GM18867 (cell line): ENCODE measurements around the gene RAF1.
"Not testable (repeated sequence)": the region's sequence is repeated elsewhere in the genome, so short reads cannot be mapped to it uniquely, and the experiment has no call there.

ENCODE experiments used
- ATAC-seq: cut with Tn5 transposase; IDR thresholded peaks from one replicate; pipeline ENCODE4 v1.9.1; 2021; ENCODE audit warnings: mild to moderate bottlenecking, moderate library complexity; ENCODE audit not compliant: unreplicated experiment

RAF1 gene

GRCh38 chr3:12677616-12678015, 13.7 kb upstream of the RAF1 start:
- no peak for ATAC-seq

GRCh38 chr3:12675115-12675810, 11.3 kb upstream of the RAF1 start:
- ATAC-seq = no peak

GRCh38 chr3:12673956-12674736, 10.2 kb upstream of the RAF1 start:
- ATAC-seq = not testable (repeated sequence)

DNA sequence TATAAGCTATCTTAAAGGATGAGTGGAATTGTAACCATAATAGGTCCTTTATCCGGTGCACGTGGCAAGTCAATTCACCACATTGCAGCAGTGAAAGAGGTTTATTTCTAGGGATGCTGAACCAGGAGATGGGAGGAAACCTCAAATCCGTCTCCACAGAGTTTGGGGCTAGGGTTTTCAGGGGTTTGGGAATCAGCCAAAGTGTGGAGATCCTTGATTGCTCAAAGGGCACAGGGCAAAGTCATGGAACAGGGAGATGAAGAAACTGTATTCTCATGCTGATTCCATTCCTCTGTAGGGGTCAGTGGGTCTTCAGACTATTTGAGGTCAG, 7.2 kb upstream of the RAF1 start:
- ATAC-seq = no peak

GRCh38 chr3:12670365-12671119, 6.6 kb upstream of the RAF1 start:
- ATAC-seq = no peak

- peak; percentile 45 for ATAC-seq
Observed at GRCh38 chr3:12663401-12663935, 449 bp downstream of the RAF1 start.

GRCh38 chr3:12662593-12663400, 1.1 kb downstream of the RAF1 start:
- no peak for ATAC-seq

- no peak for ATAC-seq
Observed at GRCh38 chr3:12661926-12662592, 1.9 kb downstream of the RAF1 start.

GRCh38 chr3:12661375-12661774, 2.5 kb downstream of the RAF1 start:
- ATAC-seq = not testable (repeated sequence)

DNA sequence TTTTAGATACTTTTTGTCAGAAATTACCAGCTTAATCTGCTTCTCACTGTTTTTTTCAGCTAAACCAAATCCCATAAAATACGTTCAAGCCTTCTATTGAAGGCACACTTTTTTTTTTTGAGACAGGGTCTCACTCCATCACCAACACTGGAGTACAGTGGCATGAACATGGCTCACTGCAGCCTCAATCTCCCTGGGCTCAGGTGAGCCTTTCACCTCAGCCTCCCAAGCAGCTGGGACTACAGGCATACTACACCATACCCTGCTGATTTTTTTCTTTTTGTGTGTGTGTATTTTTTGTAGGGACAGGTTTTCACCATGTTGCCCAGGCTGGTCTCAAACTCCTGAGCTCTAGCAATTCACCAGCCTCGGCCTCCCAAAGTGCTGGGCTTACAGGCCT, 3.7 kb downstream of the RAF1 start:
- no peak for ATAC-seq

DNA sequence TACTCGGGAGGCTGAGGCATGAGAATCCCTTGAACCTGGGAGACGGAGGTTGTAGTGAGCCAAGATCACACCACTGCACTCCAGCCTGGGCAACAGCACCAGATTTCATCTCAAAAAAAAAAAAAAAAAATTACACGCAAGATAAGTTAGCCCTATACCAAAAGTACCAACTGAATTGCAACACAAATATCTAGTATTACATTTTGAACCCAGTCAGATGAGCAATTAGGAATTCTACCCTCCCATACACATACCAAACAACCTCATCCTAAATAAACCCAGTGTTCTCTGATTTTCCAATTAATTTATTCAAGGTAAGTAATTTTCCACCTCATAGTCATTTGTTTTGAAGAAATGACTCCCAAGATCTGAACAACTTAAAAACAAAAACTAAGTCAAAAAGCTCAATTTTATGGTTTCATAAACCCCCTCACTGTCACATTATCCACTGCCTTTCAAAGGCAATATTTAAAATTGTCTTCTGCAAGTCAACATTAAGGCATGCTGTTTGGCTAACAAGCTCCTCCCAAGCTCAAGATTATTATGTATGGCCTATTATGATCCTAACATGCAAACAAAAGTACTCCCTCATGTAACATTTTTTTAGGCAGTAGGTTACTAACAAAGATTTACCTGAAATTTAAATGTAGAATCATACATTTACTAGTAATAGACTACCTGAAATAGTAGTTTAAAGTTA, 4.5 kb downstream of the RAF1 start:
- no peak for ATAC-seq

DNA sequence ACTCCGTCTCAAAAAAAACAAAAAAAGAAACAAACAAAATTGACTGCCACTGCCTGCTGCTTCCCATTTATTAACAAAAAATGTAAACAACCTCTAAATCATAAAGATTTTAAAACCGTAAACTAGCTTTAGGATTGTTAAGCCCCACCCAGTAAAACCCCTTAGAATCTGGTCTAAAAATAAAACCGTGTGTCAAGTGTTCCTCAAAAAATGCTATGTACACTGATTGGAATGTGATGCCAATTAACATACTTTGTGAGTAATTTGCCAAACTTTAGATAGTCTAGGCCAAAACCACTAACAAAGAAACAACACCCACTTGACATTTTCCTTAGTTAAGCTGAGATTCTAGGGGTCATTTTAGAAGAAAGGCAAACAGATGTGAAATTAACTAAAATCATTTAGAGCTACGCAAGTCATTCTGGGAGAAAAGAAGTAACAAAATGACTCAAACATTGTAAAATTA, 5.3 kb downstream of the RAF1 start:
- ATAC-seq = no peak

DNA sequence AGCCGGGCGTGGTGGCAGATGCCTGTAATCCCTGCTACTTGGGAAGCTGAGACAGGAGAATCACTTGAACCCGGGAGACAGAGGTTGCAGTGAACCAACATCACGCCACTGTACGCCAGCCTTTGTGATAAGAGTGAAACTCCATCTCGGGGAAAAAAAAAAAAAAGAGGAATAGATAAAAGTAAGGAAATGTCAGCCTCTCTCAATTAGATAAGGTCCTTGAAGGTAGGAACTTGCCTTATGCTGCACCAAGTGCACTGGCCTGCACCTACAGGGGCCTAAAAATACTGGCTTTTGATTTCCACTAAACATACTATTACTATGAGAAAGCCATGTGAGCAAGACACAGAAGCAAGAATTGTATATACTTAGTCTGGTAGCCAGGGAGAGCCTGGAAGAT, 7.1 kb downstream of the RAF1 start:
- ATAC-seq = no peak

GRCh38 chr3:12656193-12656592, 7.7 kb downstream of the RAF1 start:
- no peak for ATAC-seq

GRCh38 chr3:12655701-12656100, 8.2 kb downstream of the RAF1 start:
- no peak for ATAC-seq

- no peak for ATAC-seq
Observed at GRCh38 chr3:12653747-12654146, 10.2 kb downstream of the RAF1 start.

DNA sequence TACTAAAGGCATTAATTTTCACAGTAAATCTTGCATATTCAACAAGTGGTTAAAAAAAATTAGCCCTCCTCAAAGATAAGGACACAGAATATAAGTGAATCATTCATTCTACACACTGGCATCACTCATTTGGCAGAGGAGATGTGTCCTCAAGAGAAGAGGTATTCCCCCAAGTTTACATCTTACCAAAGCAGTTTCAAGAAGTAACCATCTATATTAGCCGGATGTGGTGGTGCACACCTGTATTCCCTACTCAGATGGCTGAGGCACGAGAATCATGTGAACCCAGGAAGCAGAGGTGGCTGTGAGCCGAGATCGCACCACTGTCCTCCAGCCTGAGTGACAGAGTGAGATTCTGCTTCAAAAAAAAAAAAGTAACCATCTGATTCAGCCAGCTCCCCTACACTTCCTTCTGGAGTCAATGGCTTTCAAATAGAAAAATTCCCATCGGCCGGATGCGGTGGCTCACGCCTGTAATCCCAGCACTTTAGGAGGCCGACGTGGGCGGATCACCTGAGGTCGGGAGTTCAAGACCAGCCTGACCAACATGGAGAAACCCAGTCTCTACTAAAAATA, 15.4 kb downstream of the RAF1 start:
- ATAC-seq = peak; percentile 45

DNA sequence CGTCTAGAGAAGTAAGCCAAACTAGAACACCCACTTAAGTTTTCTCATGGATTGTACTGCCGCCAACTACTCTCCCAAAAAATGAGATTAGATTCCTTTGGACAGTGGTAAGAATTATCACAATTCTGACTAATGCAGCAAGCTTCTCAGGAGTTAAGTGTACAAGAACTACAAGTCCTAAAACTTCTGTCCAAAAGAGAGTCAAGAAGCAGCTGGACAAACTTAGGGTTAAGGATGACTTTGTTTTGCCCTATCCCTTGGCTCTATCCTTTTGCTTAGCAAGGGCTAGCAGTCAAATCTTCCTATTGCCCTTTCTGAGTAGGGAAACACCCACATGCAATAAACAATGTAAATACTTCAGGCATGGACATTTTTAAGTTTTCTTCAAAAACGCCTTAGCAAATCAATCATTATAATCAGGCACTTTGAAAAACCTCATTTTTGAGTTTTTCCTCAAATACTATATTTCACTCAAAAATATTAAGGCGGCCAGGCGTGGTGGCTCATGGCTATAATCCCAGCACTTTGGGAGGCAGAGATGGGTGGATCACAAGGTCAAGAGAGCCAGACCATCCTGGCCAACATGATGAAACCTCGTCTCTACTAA, 19.5 kb downstream of the RAF1 start:
- no peak for ATAC-seq

GRCh38 chr3:12643724-12644123, 20.2 kb downstream of the RAF1 start:
- ATAC-seq = no peak
